ENCODE results near the gene CACNB2. TPM values are rescaled to one million over a fixed set of nuclear protein-coding genes. Genes with fewer than 3 reads are reported as not detected.

The CACNB2 gene
- total RNA-seq, 1 experiment from 2014 or later: 34.1 TPM

GRCh38 chr10:18312374-18313139 lies 172.3 kb downstream of the CACNB2 start:
- CTCF ChIA-PET: no interaction called here
- peak; percentile 65 for DNase-seq (ENCODE audit: low spot score)
- H3K4me1 ChIP-seq (ENCODE audit: insufficient read depth, low read length, poor library complexity, severe bottlenecking): peaks cover 8% of the 10 kb centered on the region
- POLR2A ChIA-PET (ENCODE audit: low non-redundant PET): no interaction called here
- no peaks in the 10 kb centered on the region for H3K36me3 ChIP-seq (ENCODE audit: insufficient read depth, low read length, poor library complexity, severe bottlenecking)
- no peak overlapping the region for H3K27ac ChIP-seq (ENCODE audit: low read depth, low read length, poor library complexity, severe bottlenecking)
- intact Hi-C loops (cut with micrococcal nuclease; ENCODE audit: unreplicated experiment): loop anchor here (10.0 kb wide), 1 partner anchor 468 kb away; no protein-coding TSS in a partner anchor
- no TSS peak for BruUV-seq (replicated peaks)
- no peaks in the 10 kb centered on the region for H3K27me3 ChIP-seq (replicated peaks; ENCODE audit: insufficient read depth, low read depth, low read length, poor library complexity)
- H3K9me3 ChIP-seq (ENCODE audit: low read depth, low read length, poor library complexity, severe bottlenecking): no peaks in the 10 kb centered on the region
- no peak overlapping the region for H3K4me3 ChIP-seq (ENCODE audit: low read depth, low read length, poor library complexity, severe bottlenecking)
- no peak for TF ChIP-seq EZH2 (IDR thresholded peaks at IDR 0.05; ENCODE audit: borderline replicate concordance, low read depth, low read length, poor library complexity, severe bottlenecking)
- peak; percentile 64 for TF ChIP-seq CTCF (conservative IDR thresholded peaks at IDR 0.05; ENCODE audit: low read depth, low read length)

- POLR2A ChIA-PET (ENCODE audit: low non-redundant PET): no interaction called here
These were observed 172.9 kb downstream of the CACNB2 start for GRCh38 chr10:18313140-18313530.

GRCh38 chr10:18313626-18314025 lies 173.4 kb downstream of the CACNB2 start:
- DNase-seq (ENCODE audit: low spot score): no peak
- no peak for TF ChIP-seq EZH2 (IDR thresholded peaks at IDR 0.05; ENCODE audit: borderline replicate concordance, low read depth, low read length, poor library complexity, severe bottlenecking)
- TF ChIP-seq CTCF (conservative IDR thresholded peaks at IDR 0.05; ENCODE audit: low read depth, low read length): no peak
- Histone ChIP-seq H3K36me3 (ENCODE audit: insufficient read depth, low read length, poor library complexity, severe bottlenecking) (no peaks in the 10 kb centered on the region), H3K27ac (ENCODE audit: low read depth, low read length, poor library complexity, severe bottlenecking) (no peak overlapping the region), H3K4me1 (ENCODE audit: insufficient read depth, low read length, poor library complexity, severe bottlenecking) (peaks cover 8% of the 10 kb centered on the region), H3K9me3 (ENCODE audit: low read depth, low read length, poor library complexity, severe bottlenecking) (no peaks in the 10 kb centered on the region), H3K4me3 (ENCODE audit: low read depth, low read length, poor library complexity, severe bottlenecking) (no peak overlapping the region), H3K27me3 (replicated peaks; ENCODE audit: insufficient read depth, low read depth, low read length, poor library complexity) (no peaks in the 10 kb centered on the region)
- no TSS peak for BruUV-seq (replicated peaks)
- intact Hi-C loops (cut with micrococcal nuclease; ENCODE audit: unreplicated experiment): loop anchor here (10.0 kb wide), 1 partner anchor 469 kb away; no protein-coding TSS in a partner anchor
- ChIA-PET CTCF (interaction anchor here (0.7 kb wide), 1 partner anchor 696 kb away, joined by 3 read pairs; no protein-coding TSS in a partner anchor), POLR2A (ENCODE audit: low non-redundant PET) (no interaction called here)

More at GRCh38 chr10:18313140-18313530, 172.9 kb downstream of the CACNB2 start:
- CTCF ChIA-PET: interaction anchor here (0.7 kb wide), 1 partner anchor 695 kb away, joined by 3 read pairs; no protein-coding TSS in a partner anchor
- Histone ChIP-seq H3K27me3 (replicated peaks; ENCODE audit: insufficient read depth, low read depth, low read length, poor library complexity) (no peaks in the 10 kb centered on the region), H3K4me3 (ENCODE audit: low read depth, low read length, poor library complexity, severe bottlenecking) (no peak overlapping the region), H3K4me1 (ENCODE audit: insufficient read depth, low read length, poor library complexity, severe bottlenecking) (peaks cover 8% of the 10 kb centered on the region), H3K27ac (ENCODE audit: low read depth, low read length, poor library complexity, severe bottlenecking) (no peak overlapping the region), H3K9me3 (ENCODE audit: low read depth, low read length, poor library complexity, severe bottlenecking) (no peaks in the 10 kb centered on the region), H3K36me3 (ENCODE audit: insufficient read depth, low read length, poor library complexity, severe bottlenecking) (no peaks in the 10 kb centered on the region)
- intact Hi-C loops (cut with micrococcal nuclease; ENCODE audit: unreplicated experiment): loop anchor here (10.0 kb wide), 1 partner anchor 468 kb away; no protein-coding TSS in a partner anchor
- no TSS peak for BruUV-seq (replicated peaks)
- TF ChIP-seq EZH2 (IDR thresholded peaks at IDR 0.05; ENCODE audit: borderline replicate concordance, low read depth, low read length, poor library complexity, severe bottlenecking) (no peak), CTCF (conservative IDR thresholded peaks at IDR 0.05; ENCODE audit: low read depth, low read length) (no peak)
- no peak for DNase-seq (ENCODE audit: low spot score)
